HG03575 (cell line): ENCODE measurements around the gene GPX7.

ENCODE experiments used
- ATAC-seq: cut with Tn5 transposase; IDR thresholded peaks from one replicate; pipeline ENCODE4 v1.9.1; 2021; ENCODE audit not compliant: unreplicated experiment, insufficient number of reproducible peaks, low FRiP score; ENCODE audit errors: extremely low read depth

The GPX7 gene

GRCh38 chr1:52615489-52616042 lies 13.4 kb downstream of the GPX7 start:
- no peak for ATAC-seq

GRCh38 chr1:52621950-52622349 lies 19.8 kb downstream of the GPX7 start:
- no peak for ATAC-seq

GRCh38 chr1:52623812-52624211 lies 21.6 kb downstream of the GPX7 start:
- ATAC-seq: no peak

GRCh38 chr1:52627028-52627427 lies 24.9 kb downstream of the GPX7 start:
- no peak for ATAC-seq

GRCh38 chr1:52628614-52629324 lies 26.6 kb downstream of the GPX7 start:
- ATAC-seq: no peak

- no peak for ATAC-seq
These were observed 27.1 kb downstream of the GPX7 start for GRCh38 chr1:52629325-52629643.

GRCh38 chr1:52629667-52630066 lies 27.5 kb downstream of the GPX7 start:
- no peak for ATAC-seq

- no peak for ATAC-seq
These were observed 29.7 kb downstream of the GPX7 start for GRCh38 chr1:52631759-52632331.

- no peak for ATAC-seq
These were observed 30.6 kb downstream of the GPX7 start, which contains the start of gene SHISAL2A for GRCh38 chr1:52632732-52633290. Gene SHISAL2A (plus strand): TSS chr1:52633168. CDS start chr1:52633494, 326 bp downstream.

GRCh38 chr1:52633291-52633754 lies 31.2 kb downstream of the GPX7 start:
- ATAC-seq: no peak

- no peak for ATAC-seq
These were observed 31.9 kb downstream of the GPX7 start for GRCh38 chr1:52634111-52634510.

- ATAC-seq: no peak
These were observed 33.3 kb downstream of the GPX7 start for GRCh38 chr1:52635321-52636089.

GRCh38 chr1:52636721-52637695 lies 34.8 kb downstream of the GPX7 start:
- ATAC-seq: peak; percentile 49

GRCh38 chr1:52637946-52638345 lies 35.8 kb downstream of the GPX7 start:
- no peak for ATAC-seq

GRCh38 chr1:52640697-52641096 lies 38.5 kb downstream of the GPX7 start:
- no peak for ATAC-seq

- ATAC-seq: no peak
These were observed 39.1 kb downstream of the GPX7 start for GRCh38 chr1:52641307-52641706.

GRCh38 chr1:52645261-52645660 lies 43.1 kb downstream of the GPX7 start:
- ATAC-seq: no peak

GRCh38 chr1:52651904-52652303 lies 49.7 kb downstream of the GPX7 start:
- ATAC-seq: no peak
